Heart right ventricle (tissue), 16 donors: ENCODE measurements around the gene PIEZO1. TPM values are rescaled to one million over a fixed set of nuclear protein-coding genes. Genes with fewer than 3 reads are reported as not detected.

Experiments used
- ATAC-seq, 8 donors: fragments of 200-7000 bp; cut with Tn5 transposase; one replicate each; pipeline ENCODE4 v1.9.1; 2020; ENCODE audit warnings: mild to moderate bottlenecking in 8 of 8, moderate library complexity in 8 of 8, moderate number of reproducible peaks in 1 of 8
- DNase-seq, 2 donors: peaks; one replicate each; pipeline ENCODE4 v3.0.0-alpha.2; 2020
- H3K27ac ChIP-seq, 10 donors: fragments of 200-600 bp; sonication (generic) in 2 of 10; one replicate each; pipeline versions ENCODE4 v1.5.0 to v1.8.0; 2020 to 2022; ENCODE audit warnings: mild to moderate bottlenecking in 3 of 10
- H3K27me3 ChIP-seq, 7 donors: fragments of 200-600 bp; one replicate each; pipeline ENCODE4 v1.8.0; 2021 to 2022; ENCODE audit warnings: mild to moderate bottlenecking in 2 of 7
- H3K36me3 ChIP-seq, 9 donors: fragments of 200-600 bp; sonication (generic) in 1 of 9; one replicate each; pipeline versions ENCODE4 v1.5.0 to v1.8.0; 2020 to 2022; ENCODE audit warnings: mild to moderate bottlenecking in 2 of 9
- H3K4me1 ChIP-seq, 9 donors: fragments of 200-600 bp; sonication (generic) in 1 of 9; one replicate each; pipeline versions ENCODE4 v1.5.0 to v1.8.0; 2020 to 2022; ENCODE audit warnings: mild to moderate bottlenecking in 4 of 9
- H3K4me3 ChIP-seq, 10 donors: fragments of 200-600 bp; sonication (generic) in 2 of 10; one replicate each; pipeline versions ENCODE4 v1.5.0 to v1.8.0; 2020 to 2022; ENCODE audit warnings: mild to moderate bottlenecking in 7 of 10, moderate library complexity in 2 of 10
- H3K9me3 ChIP-seq, 11 donors: fragments of 200-600 bp in 10 of 11; sonication (generic) in 2 of 11; one replicate each; pipeline versions ENCODE4 v1.5.0 to v1.8.0; 2013 to 2022; ENCODE audit warnings: mild to moderate bottlenecking in 2 of 11, control low read depth in 1 of 11, moderate library complexity in 1 of 11
- WGBS, 2 donors: extraction: QIAGEN DNeasy Blood & Tissue Kit; methylation state at CpG; one replicate each; pipeline ENCODE4 v1.1.7; 2013; ENCODE audit warnings: inconsistent platforms in 1 of 2; 5-methylcytosine and 5-hydroxymethylcytosine counted together
- intact Hi-C, 10 donors: fragments of 100-400 bp; cut with DNase I; formaldehyde crosslinking; loops; one replicate each; pipeline versions ENCODE4 v1.11.1 to v1.14.2; 2022
- polyA plus RNA-seq, 2 donors: library from polyadenylated mRNA; stranded (reverse); fragments of 200-250 nt; gene quantifications; one replicate each; pipeline ENCODE4 v1.2.3, GENCODE V29; 2013
- total RNA-seq, 10 donors: library from RNA; stranded (reverse); fragmentation: NEBNext Ultra II Directional in 3 of 10; extraction: Animal tissue kit (Norgen Biotek cat#: 25700) in 3 of 10; gene quantifications; one replicate each; pipeline versions ENCODE4 v1.2.1 to v1.2.4, GENCODE V29; 2021 to 2023
- TF ChIP-seq, protein P1 (sequence below), 9 donors: fragments of 200-600 bp; sonication (generic) in 2 of 9; IDR thresholded peaks; one replicate each; pipeline versions ENCODE4 v1.5.0 to v1.8.0; 2021 to 2022; ENCODE audit warnings: antibody characterized with exemption in 9 of 9, mild to moderate bottlenecking in 5 of 9, moderate library complexity in 1 of 9
- donor health status: Arrhythmogenic right ventricular cardiomyopathy.
- donor health status: ischemic (EF 13 %, LVEDD 7.1; RV severe dilation, severe dysfunction).
- donor health status: healthy with polysubstance abuse.
- donor health status: DM: no; HTN: yes; CAD: no.
- donor health status: DM: no; HTN: no; CAD: no.
- donor health status: ischemic (EF 25% LVEDD 6.9; RV normal size, moderate dysfunction).
- donor health status: ischemic (EF 25% LVEDD 5.7; RV mildly dilated, moderate dysfunction).
- donor health status: healthy.
- donor health status: DM: yes; HTN: yes; CAD: no.
- donor health status: Ischemic cardiomyopathy.
- donor health status: ischemic (EF 35%, LVEDD 5.7; RV mildly dilated, moderate dysfunction).
- donor health status: nonischemic (EF 11% LVEDD 7.7; RV severe dilation, severe dysfunction).
- donor health status: DM: yes; HTN: yes; CAD: no.
- donor health status: PGD.
- donor health status: ischemic (EF 29% LVEDD 5.4; RV normal size, mild dysfunction).
- donor health status: nonischemic (EF 23%, LVEDD 6.1; RV moderate dilation, normal function).

The PIEZO1 gene
- total and polyA plus RNA-seq, 12 donors: 12.3 to 78.2 (median 18.0) TPM

DNA sequence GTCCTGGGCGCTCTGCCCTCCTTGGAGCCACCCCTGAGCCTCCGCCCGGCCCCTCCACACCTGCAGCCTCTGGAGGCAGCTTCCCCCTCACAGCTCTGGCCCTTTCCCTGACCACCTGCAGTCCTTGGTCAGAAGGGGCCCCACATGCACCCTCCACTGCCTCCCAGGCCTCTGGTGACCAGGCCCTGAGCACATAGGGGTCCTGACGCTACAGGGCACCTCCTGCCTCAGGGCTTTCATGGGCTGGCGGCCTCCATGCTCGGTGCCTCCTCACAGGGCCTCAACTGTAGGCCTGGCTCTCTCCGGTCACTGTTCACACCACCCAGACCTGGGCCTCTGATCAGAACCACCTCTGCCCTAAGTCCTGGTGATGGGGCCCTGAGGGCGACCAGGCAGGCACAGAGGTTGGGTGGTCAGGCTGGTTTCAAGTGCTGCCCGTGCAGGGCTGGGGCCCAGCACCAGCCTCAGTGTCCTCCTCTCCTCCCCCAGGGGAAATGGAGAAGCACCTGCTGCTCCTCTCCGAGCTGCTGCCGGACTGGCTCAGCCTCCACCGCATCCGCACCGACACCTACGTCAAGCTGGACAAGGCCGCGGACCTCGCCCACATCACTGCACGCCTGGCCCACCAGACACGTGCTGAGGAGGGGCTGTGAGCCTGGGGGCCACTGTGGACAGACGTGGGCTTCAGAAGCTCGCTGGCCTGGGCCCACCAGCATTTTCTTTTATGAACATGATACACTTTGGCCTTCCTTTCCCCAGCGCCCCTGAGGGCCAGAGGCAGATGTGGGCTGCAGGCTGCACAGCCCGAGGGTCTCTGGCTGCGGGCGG, 22.8 kb upstream of the PIEZO1 start:
- DNase-seq (no peak), ATAC-seq (no peak)
- H3K9me3 ChIP-seq: no peaks in the 10 kb centered on the region
- peaks cover 0 to 31% (median 0%) of the 10 kb centered on the region in 9 donors for H3K36me3 ChIP-seq
- no peak overlapping the region for H3K4me3 ChIP-seq
- H3K27ac ChIP-seq: no peak overlapping the region
- H3K27me3 ChIP-seq: no peaks in the 10 kb centered on the region
- WGBS, 2 donors: 92 to 94% methylated on average over 26 of the region's 26 CpGs
- H3K4me1 ChIP-seq: peaks cover 12 to 49% (median 38%) of the 10 kb centered on the region in 9 donors
- intact Hi-C loops: no loop called here
- TF ChIP-seq, protein P1, sequence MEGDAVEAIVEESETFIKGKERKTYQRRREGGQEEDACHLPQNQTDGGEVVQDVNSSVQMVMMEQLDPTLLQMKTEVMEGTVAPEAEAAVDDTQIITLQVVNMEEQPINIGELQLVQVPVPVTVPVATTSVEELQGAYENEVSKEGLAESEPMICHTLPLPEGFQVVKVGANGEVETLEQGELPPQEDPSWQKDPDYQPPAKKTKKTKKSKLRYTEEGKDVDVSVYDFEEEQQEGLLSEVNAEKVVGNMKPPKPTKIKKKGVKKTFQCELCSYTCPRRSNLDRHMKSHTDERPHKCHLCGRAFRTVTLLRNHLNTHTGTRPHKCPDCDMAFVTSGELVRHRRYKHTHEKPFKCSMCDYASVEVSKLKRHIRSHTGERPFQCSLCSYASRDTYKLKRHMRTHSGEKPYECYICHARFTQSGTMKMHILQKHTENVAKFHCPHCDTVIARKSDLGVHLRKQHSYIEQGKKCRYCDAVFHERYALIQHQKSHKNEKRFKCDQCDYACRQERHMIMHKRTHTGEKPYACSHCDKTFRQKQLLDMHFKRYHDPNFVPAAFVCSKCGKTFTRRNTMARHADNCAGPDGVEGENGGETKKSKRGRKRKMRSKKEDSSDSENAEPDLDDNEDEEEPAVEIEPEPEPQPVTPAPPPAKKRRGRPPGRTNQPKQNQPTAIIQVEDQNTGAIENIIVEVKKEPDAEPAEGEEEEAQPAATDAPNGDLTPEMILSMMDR (IDR thresholded peaks at IDR 0.05): no peak

DNA sequence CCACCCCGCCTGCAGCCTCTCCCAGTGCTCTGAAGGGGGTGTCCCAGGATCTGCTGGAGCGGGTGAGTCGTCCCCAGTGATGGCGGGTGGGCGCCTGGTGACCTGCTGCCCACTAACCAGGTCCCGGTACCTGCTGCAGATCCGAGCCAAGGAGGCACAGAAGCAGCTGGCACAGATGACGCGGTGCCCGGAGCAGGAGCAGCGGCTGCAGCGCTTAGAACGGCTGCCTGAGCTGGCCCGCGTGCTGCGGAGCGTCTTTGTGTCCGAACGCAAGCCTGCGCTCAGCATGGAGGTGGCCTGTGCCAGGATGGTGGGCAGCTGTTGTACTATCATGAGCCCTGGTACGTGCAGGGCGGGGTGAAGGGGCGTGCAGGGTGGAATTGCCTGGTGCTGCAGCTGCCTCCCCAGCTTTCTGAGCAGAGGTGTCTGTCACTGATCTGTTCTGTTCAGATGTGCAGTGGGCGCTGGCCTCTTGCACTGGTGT, 22.2 kb upstream of the PIEZO1 start:
- Histone ChIP-seq H3K36me3 (peaks cover 0 to 31% (median 0%) of the 10 kb centered on the region in 9 donors), H3K27me3 (no peaks in the 10 kb centered on the region), H3K4me1 (peaks cover 8 to 49% (median 32%) of the 10 kb centered on the region in 9 donors), H3K27ac (no peak overlapping the region), H3K4me3 (no peak overlapping the region), H3K9me3 (no peaks in the 10 kb centered on the region)
- WGBS, 2 donors: 91 to 94% methylated on average over 24 of the region's 24 CpGs
- DNase-seq (no peak), ATAC-seq (no peak)
- TF ChIP-seq, protein P1 (IDR thresholded peaks at IDR 0.05): no peak
- intact Hi-C loops: no loop called here

DNA sequence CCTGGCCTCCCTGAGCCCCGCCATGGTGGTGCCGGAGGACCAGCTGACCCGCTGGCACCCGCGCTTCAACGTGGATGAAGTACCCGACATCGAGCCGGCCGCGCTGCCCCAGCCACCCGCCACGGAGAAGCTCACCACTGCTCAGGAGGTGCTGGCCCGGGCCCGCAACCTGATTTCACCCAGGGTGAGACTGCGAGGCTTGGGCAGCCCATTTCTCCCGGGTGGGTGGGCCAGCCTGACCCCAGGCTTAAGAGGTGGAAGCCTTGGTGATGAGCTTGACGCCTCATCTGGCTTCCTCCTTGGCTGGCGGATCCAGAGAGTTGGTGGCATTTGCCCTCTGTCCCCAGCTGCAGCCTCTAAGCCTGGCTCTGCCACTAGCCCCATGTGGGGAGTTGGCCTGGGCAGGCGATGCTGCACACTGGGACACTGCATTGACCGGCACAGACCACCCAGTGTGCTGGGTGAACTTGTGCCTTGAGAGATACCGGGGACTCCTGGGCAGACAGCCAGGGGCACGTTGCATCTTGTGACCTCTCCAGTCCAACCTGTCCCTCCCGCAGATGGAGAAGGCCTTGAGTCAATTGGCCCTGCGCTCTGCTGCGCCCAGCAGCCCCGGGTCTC, 21.6 kb upstream of the PIEZO1 start:
- intact Hi-C loops: no loop called here
- H3K4me1 ChIP-seq: peaks cover 8 to 48% (median 33%) of the 10 kb centered on the region in 9 donors
- peaks cover 0 to 31% (median 0%) of the 10 kb centered on the region in 9 donors for H3K36me3 ChIP-seq
- DNase-seq (no peak), ATAC-seq (no peak)
- H3K4me3 ChIP-seq: no peak overlapping the region
- TF ChIP-seq, protein P1 (IDR thresholded peaks at IDR 0.05): no peak
- no peak overlapping the region for H3K27ac ChIP-seq
- no peaks in the 10 kb centered on the region for H3K27me3 ChIP-seq
- H3K9me3 ChIP-seq: no peaks in the 10 kb centered on the region
- 81% methylated on average over 27 of the region's 27 CpGs for WGBS, 2 donors

DNA sequence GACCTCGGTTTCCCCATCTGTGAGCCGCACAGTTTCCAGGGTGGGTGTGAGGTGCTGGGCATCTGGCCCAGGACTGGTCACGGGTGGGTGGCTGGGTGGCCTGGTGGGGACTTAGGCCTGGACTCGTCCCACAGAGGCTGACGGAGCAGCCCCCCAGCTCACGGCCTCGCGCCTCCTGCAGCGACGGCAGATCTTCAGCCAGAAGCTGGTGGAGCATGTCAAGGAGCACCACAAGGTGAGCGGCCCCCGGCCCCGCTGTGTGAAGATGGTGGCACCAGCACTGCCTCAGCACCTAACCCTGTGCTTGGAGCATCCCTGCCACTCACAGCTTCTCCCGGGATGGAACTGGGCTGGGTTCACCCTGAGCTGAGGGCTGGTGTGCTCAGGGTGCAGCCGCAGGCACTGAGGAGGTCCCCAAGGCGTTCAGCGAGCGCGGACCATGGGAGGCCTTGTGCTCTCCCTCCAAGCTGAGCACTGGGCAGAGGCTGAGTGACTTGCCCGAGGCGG, 20.9 kb upstream of the PIEZO1 start:
- peaks cover 0 to 31% (median 0%) of the 10 kb centered on the region in 9 donors for H3K36me3 ChIP-seq
- intact Hi-C loops: no loop called here
- no peak for ATAC-seq
- DNase-seq: no peak
- 92 to 93% methylated on average over 19 to 21 of the region's 21 CpGs for WGBS, 2 donors
- TF ChIP-seq, protein P1 (IDR thresholded peaks at IDR 0.05): no peak
- H3K4me1 ChIP-seq: peaks cover 8 to 41% (median 26%) of the 10 kb centered on the region in 9 donors
- H3K4me3 ChIP-seq: no peak overlapping the region
- no peak overlapping the region for H3K27ac ChIP-seq
- H3K9me3 ChIP-seq: no peaks in the 10 kb centered on the region
- H3K27me3 ChIP-seq: no peaks in the 10 kb centered on the region
